CD8-positive, alpha-beta memory T cell (primary cell): ENCODE measurements around the gene IDUA. TPM values are rescaled to one million over a fixed set of nuclear protein-coding genes. Genes with fewer than 3 reads are reported as not detected.
A peak's percentile ranks its signal among the peaks of the same experiment; 100 is the strongest.

ENCODE experiments used
- CTCF ChIA-PET: fragments of 350-600 bp; sonication (Branson Sonifier 250); formaldehyde crosslinking; loops from one replicate; lab custom pipeline; 2021; ENCODE audit warnings: antibody characterized with exemption; lab: Charles Lee
- POLR2A ChIA-PET: fragments of 350-600 bp; sonication (Branson Sonifier 250); formaldehyde crosslinking; loops from one replicate; lab custom pipeline; 2021; ENCODE audit warnings: antibody characterized with exemption; lab: Charles Lee
- DNase-seq, 5 donors: peaks; one replicate each; pipeline versions ENCODE4 v3.0.0 to v3.0.0-alpha.2; 2020 to 2022; ENCODE audit warnings: mixed read lengths in 1 of 5
- H3K27ac ChIP-seq: one replicate; pipeline ENCODE4 v1.7.0; 2013; ENCODE audit warnings: low read depth, mild to moderate bottlenecking, low read length, moderate library complexity
- H3K27me3 ChIP-seq: 2 replicates; pipeline ENCODE4 v1.7.0; 2013; ENCODE audit warnings: low read length, mild to moderate bottlenecking; ENCODE audit not compliant: insufficient read depth, poor library complexity, severe bottlenecking
- H3K36me3 ChIP-seq: 2 replicates; pipeline ENCODE4 v1.7.0; 2013; ENCODE audit warnings: mild to moderate bottlenecking, low read length, moderate library complexity; ENCODE audit not compliant: insufficient read depth
- H3K4me1 ChIP-seq: 2 replicates; pipeline ENCODE4 v1.7.0; 2013; ENCODE audit warnings: mild to moderate bottlenecking, low read length, moderate library complexity; ENCODE audit not compliant: insufficient read depth
- H3K4me3 ChIP-seq: 2 replicates; pipeline ENCODE4 v1.7.0; 2013; ENCODE audit warnings: mild to moderate bottlenecking, low read length
- H3K9me3 ChIP-seq: 2 replicates; pipeline ENCODE4 v1.7.0; 2013; ENCODE audit warnings: mild to moderate bottlenecking, low read length
- H3K27ac Mint-ChIP-seq, 8 donors: one replicate each; pipeline ENCODE4 v1.8.0; 2020 to 2021; ENCODE audit warnings: mixed read lengths in 8 of 8, mild to moderate bottlenecking in 6 of 8, inconsistent platforms in 3 of 8, moderate library complexity in 3 of 8
- H3K27me3 Mint-ChIP-seq, 2 donors: one replicate each; pipeline ENCODE4 v1.8.0; 2020 to 2021; ENCODE audit warnings: mixed read lengths in 2 of 2, mild to moderate bottlenecking in 1 of 2, moderate library complexity in 1 of 2
- H3K36me3 Mint-ChIP-seq, 3 donors: one replicate each; pipeline ENCODE4 v1.8.0; 2020 to 2021; ENCODE audit warnings: mixed read lengths in 3 of 3, inconsistent platforms in 1 of 3, mild to moderate bottlenecking in 1 of 3
- H3K4me1 Mint-ChIP-seq, 3 donors: one replicate each; pipeline ENCODE4 v1.8.0; 2020 to 2021; ENCODE audit warnings: mixed read lengths in 3 of 3, inconsistent platforms in 1 of 3, mild to moderate bottlenecking in 1 of 3
- H3K4me3 Mint-ChIP-seq, 7 donors: one replicate each; pipeline ENCODE4 v1.8.0; 2020 to 2021; ENCODE audit warnings: mixed read lengths in 7 of 7, mild to moderate bottlenecking in 6 of 7, moderate library complexity in 4 of 7, inconsistent platforms in 2 of 7
- H3K9me3 Mint-ChIP-seq, 5 donors: one replicate each; pipeline ENCODE4 v1.8.0; 2020 to 2022; ENCODE audit warnings: mixed read lengths in 5 of 5, mild to moderate bottlenecking in 3 of 5, moderate library complexity in 2 of 5, inconsistent platforms in 1 of 5
- polyA plus RNA-seq: library from polyadenylated mRNA; unstranded; fragments of 300-500 nt; fragmentation: Illumina TruSeq; gene quantifications from one replicate; pipeline ENCODE4 v1.2.3, GENCODE V29; 2021
- total RNA-seq, 2 experiments: library from RNA; stranded (reverse); gene quantifications; one replicate each; pipeline ENCODE4 v1.2.3, GENCODE V29; 2021

The IDUA gene
- total and polyA plus RNA-seq, 3 experiments from 2014 or later, result 9.3 to 19.1 (median 18.7) TPM

GRCh38 chr4:962231-963208 is 24.3 kb upstream of the IDUA start:
- no peaks in the 10 kb centered on the region for H3K9me3 Mint-ChIP-seq
- ChIA-PET CTCF (interaction anchor here (1.1 to 1.9 kb wide), 2 partner anchors 25 to 220 kb away, joined by 3 to 7 read pairs; no protein-coding TSS in a partner anchor), POLR2A (no interaction called here)
- no peak overlapping the region for H3K4me3 Mint-ChIP-seq
- H3K27me3 Mint-ChIP-seq, result no peaks in the 10 kb centered on the region
- no peak overlapping the region for H3K27ac ChIP-seq
- H3K27me3 ChIP-seq, result no peaks in the 10 kb centered on the region
- H3K4me1 Mint-ChIP-seq, result peaks cover 0 to 1% (median 0%) of the 10 kb centered on the region in 3 donors
- H3K27ac Mint-ChIP-seq, result no peak overlapping the region
- H3K36me3 ChIP-seq, result no peaks in the 10 kb centered on the region
- H3K4me3 ChIP-seq, result no peak overlapping the region
- no peaks in the 10 kb centered on the region for H3K4me1 ChIP-seq
- peak in 1 of 5 donors; percentile 48 for DNase-seq
- H3K36me3 Mint-ChIP-seq, result peaks cover 0 to 73% (median 0%) of the 10 kb centered on the region in 3 donors
- no peaks in the 10 kb centered on the region for H3K9me3 ChIP-seq

- Histone ChIP-seq H3K36me3 (no peaks in the 10 kb centered on the region), H3K9me3 (no peaks in the 10 kb centered on the region), H3K4me1 (no peaks in the 10 kb centered on the region), H3K4me3 (no peak overlapping the region), H3K27me3 (no peaks in the 10 kb centered on the region), H3K27ac (no peak overlapping the region)
- ChIA-PET POLR2A (no interaction called here), CTCF (interaction anchor here (1.1 to 1.9 kb wide), 2 partner anchors 24 to 221 kb away, joined by 3 to 7 read pairs; no protein-coding TSS in a partner anchor)
- H3K9me3 Mint-ChIP-seq, result no peaks in the 10 kb centered on the region
- H3K27ac Mint-ChIP-seq, result no peak overlapping the region
- H3K4me3 Mint-ChIP-seq, result no peak overlapping the region
- H3K27me3 Mint-ChIP-seq, result no peaks in the 10 kb centered on the region
- H3K36me3 Mint-ChIP-seq, result peaks cover 0 to 65% (median 0%) of the 10 kb centered on the region in 3 donors
- peak in 1 of 5 donors; percentile 39 for DNase-seq
- H3K4me1 Mint-ChIP-seq, result peaks cover 0 to 1% (median 0%) of the 10 kb centered on the region in 3 donors
Observed at GRCh38 chr4:963276-964225, 23.3 kb upstream of the IDUA start.

- no peak overlapping the region for H3K27ac ChIP-seq
- H3K4me3 Mint-ChIP-seq, result no peak overlapping the region
- H3K36me3 Mint-ChIP-seq, result peaks cover 0 to 55% (median 0%) of the 10 kb centered on the region in 3 donors
- H3K9me3 ChIP-seq, result no peaks in the 10 kb centered on the region
- H3K4me1 Mint-ChIP-seq, result no peaks in the 10 kb centered on the region
- peak in 1 of 5 donors; percentile 27 for DNase-seq
- no peaks in the 10 kb centered on the region for H3K36me3 ChIP-seq
- H3K9me3 Mint-ChIP-seq, result no peaks in the 10 kb centered on the region
- no peak overlapping the region for H3K4me3 ChIP-seq
- ChIA-PET CTCF (interaction anchor here (1.9 kb wide), 1 partner anchor 222 kb away, joined by 7 read pairs; no protein-coding TSS in a partner anchor), POLR2A (no interaction called here)
- peaks cover 2% of the 10 kb centered on the region for H3K4me1 ChIP-seq
- no peaks in the 10 kb centered on the region for H3K27me3 ChIP-seq
- H3K27me3 Mint-ChIP-seq, result no peaks in the 10 kb centered on the region
- H3K27ac Mint-ChIP-seq, result peak overlapping the region in 1 of 8 donors; percentile 32
Observed at GRCh38 chr4:964346-965025, 22.4 kb upstream of the IDUA start.

GRCh38 chr4:965048-965765 is 21.6 kb upstream of the IDUA start:
- Mint-ChIP-seq H3K9me3 (no peaks in the 10 kb centered on the region), H3K36me3 (peaks cover 0 to 49% (median 0%) of the 10 kb centered on the region in 3 donors), H3K27me3 (no peaks in the 10 kb centered on the region), H3K27ac (no peak overlapping the region), H3K4me3 (no peak overlapping the region), H3K4me1 (peaks cover 4 to 6% (median 4%) of the 10 kb centered on the region in 3 donors)
- POLR2A ChIA-PET, result no interaction called here
- Histone ChIP-seq H3K36me3 (no peaks in the 10 kb centered on the region), H3K27ac (no peak overlapping the region), H3K9me3 (no peaks in the 10 kb centered on the region), H3K4me1 (peaks cover 9% of the 10 kb centered on the region), H3K27me3 (no peaks in the 10 kb centered on the region), H3K4me3 (no peak overlapping the region)
- DNase-seq, result peak in 1 of 5 donors; percentile 33
- CTCF ChIA-PET, result no interaction called here

GRCh38 chr4:965766-966134 is 21.1 kb upstream of the IDUA start:
- Mint-ChIP-seq H3K9me3 (no peaks in the 10 kb centered on the region), H3K4me1 (peaks cover 9 to 11% (median 10%) of the 10 kb centered on the region in 3 donors), H3K27ac (peak overlapping the region in 1 of 8 donors; percentile 17), H3K36me3 (peaks cover 0 to 45% (median 0%) of the 10 kb centered on the region in 3 donors), H3K27me3 (no peaks in the 10 kb centered on the region), H3K4me3 (no peak overlapping the region)
- Histone ChIP-seq H3K27ac (no peak overlapping the region), H3K36me3 (no peaks in the 10 kb centered on the region), H3K27me3 (no peaks in the 10 kb centered on the region), H3K4me1 (peaks cover 14% of the 10 kb centered on the region), H3K4me3 (no peak overlapping the region), H3K9me3 (no peaks in the 10 kb centered on the region)
- CTCF ChIA-PET, result no interaction called here
- POLR2A ChIA-PET, result no interaction called here
- no peak for DNase-seq

- Histone ChIP-seq H3K27ac (no peak overlapping the region), H3K9me3 (no peaks in the 10 kb centered on the region), H3K4me1 (peaks cover 22% of the 10 kb centered on the region), H3K36me3 (no peaks in the 10 kb centered on the region), H3K4me3 (no peak overlapping the region), H3K27me3 (no peaks in the 10 kb centered on the region)
- no peaks in the 10 kb centered on the region for H3K9me3 Mint-ChIP-seq
- ChIA-PET CTCF (interaction anchor here (1.1 kb wide), 1 partner anchor 32 kb away, joined by 3 read pairs; no protein-coding TSS in a partner anchor), POLR2A (no interaction called here)
- H3K27me3 Mint-ChIP-seq, result no peaks in the 10 kb centered on the region
- DNase-seq, result no peak
- H3K4me3 Mint-ChIP-seq, result no peak overlapping the region
- H3K36me3 Mint-ChIP-seq, result peaks cover 0 to 40% (median 0%) of the 10 kb centered on the region in 3 donors
- H3K4me1 Mint-ChIP-seq, result peaks cover 16 to 19% (median 17%) of the 10 kb centered on the region in 3 donors
- peak overlapping the region in 1 of 8 donors; percentile 17 for H3K27ac Mint-ChIP-seq
Observed at GRCh38 chr4:966266-967112, 20.4 kb upstream of the IDUA start.
